ENCODE data around the gene RHBDD1.
A peak's percentile ranks its signal among the peaks of the same experiment; 100 is the strongest.
"Not testable (repeated sequence)": the region's sequence is repeated elsewhere in the genome, so short reads cannot be mapped to it uniquely, and the experiment has no call there.

The RHBDD1 gene

DNA sequence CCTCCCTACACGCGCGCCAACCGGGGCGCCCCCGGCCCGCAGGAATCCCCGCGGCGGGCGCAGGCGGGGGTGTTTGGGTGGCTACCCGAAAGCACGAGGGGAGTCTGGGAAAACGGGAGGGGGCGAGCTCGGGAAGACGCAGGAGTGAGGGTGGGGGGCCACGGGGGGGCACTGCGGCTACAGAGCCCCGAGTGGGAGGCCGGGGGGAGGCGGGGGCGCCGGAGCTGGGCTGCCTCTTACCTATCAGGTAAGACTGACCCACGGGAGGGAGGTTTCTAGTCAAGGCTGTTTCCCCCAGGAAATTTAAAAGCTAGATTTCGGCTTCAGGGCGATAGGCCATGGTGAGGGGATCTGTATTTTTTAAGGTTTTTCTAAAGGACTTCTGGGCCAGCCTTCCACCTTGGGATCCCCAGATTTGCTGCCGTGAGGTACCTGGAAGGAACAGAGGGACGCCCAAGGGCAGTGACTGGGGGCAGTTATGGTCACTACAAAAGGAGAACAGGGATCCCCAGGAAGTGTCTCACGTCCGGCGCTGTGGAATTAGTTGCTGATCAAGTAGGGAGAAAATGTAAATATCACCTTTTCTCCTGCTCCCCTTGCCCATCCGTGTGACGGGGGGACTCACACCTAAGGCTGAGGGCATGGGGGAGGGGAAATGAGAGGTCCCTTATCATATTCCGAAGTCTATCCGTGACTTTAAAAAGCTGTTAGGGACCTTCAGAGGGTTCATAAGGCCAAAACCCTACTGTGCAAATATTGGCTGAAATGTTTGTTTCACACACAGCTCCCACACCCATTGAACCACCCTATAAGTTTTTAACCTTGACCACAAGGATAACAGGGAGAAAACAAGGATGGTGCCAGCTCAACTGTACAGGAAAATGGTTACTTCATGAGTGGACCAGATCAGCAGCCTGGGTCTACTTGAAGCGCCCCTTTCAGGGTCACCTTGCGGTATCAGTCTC is 35.6 kb upstream of the RHBDD1 start:
- no peak for DNase-seq (ENCODE audit: low spot score)

DNA sequence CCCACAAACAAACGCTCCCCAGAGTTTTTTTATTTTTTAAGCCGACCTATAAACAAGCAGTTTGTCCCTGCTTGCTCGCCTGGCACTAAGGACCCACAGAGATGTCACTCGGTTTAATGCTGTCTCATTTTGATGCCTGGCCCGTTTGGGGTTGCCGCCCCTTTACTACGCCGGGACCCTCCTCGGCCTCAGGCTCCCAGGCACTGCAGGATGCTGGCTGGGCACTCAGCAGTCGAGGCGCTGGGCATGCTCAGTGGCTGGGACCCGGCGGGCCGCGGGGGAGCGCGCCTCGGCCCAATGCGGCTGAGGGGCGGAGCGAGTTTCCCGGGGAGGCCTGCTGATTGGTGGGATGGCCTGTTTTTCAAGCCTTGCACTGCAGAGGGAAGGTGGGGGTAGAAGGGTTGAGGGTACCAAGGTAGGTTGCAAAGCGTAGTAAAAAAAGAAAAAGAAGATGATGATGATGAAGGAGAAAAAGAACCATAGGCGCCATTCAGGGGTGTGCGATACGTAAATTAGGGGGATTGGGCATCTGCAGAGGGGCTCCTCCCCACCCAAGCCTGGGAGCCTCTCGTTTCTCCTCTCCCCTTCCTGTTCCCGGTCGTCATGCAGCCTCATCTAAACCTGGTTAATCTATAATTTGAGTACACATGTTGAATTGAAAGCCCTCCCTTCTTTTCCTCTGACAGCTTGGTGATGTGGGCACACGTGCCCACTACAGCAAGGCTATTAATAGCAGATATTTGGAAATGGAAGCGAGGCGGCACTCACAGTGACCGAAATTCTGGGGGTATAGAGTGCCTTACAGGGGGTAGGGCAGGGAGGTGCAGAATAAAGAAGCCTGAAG is 34.7 kb upstream of the RHBDD1 start:
- DNase-seq (ENCODE audit: low spot score), result peak; percentile 81

DNA sequence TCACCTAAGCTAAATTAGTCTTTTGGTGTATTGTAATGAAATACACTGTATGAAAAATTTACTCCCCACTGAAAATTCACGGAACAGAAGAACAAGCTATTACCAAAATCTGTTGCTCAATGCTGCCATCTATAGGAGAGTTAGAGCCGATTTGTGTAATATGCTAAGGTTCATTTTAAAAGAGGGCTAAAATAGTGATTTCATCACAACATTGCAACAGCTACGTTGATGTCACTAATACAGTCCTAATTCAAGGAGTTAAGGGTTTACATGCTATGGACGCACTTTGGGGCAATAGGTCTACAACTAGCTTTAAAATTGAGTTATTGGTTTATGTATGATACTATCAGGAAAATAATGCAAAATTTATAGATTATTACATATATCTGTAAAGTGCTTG is 33.3 kb upstream of the RHBDD1 start:
- peak; percentile 75 for DNase-seq (ENCODE audit: low spot score)

DNA sequence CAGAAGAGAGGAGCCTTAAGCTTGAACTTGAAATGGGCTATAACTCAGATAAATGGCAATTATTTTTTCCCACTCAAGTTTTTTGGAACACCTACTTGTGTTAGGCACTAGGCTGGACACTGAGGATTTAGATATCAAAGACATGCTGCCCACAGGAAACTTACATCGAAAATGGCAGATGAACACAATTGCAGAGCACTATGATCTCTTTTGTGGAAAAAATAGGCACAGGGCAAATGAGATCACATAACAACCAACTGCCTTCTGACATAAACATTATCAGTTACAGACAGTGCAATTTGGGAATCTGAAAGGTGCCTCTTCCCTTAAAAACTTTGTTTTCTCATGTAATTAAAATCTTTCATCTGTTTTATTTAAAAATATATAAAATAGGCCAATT is 32.4 kb upstream of the RHBDD1 start:
- no peak for DNase-seq (ENCODE audit: low spot score)

DNA sequence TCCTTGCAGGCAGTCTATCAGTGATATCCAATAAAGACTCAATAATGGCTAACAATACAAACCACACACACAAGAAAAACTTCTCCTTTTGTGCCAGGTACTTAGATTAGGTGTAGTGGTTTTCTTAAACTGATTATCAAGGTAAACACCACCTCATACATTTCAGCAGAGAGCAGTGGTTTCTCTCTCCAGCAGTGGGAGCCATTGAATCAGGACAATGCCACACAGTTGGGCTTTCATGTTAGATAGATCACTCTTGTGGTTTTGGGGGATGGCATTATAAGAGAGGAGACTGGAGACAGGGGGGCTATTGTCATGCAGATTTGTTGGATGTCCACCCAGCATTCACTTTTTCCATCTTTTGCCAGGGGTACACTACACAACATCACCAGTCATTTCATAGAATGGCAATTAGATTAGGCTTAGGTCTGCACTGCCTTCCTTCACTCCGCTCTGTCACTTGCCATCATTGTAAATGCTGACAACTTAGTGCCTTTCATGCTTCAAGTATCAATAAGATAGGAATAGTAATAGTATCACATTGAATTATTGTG is 22.6 kb upstream of the RHBDD1 start:
- DNase-seq (ENCODE audit: low spot score), result no peak

DNA sequence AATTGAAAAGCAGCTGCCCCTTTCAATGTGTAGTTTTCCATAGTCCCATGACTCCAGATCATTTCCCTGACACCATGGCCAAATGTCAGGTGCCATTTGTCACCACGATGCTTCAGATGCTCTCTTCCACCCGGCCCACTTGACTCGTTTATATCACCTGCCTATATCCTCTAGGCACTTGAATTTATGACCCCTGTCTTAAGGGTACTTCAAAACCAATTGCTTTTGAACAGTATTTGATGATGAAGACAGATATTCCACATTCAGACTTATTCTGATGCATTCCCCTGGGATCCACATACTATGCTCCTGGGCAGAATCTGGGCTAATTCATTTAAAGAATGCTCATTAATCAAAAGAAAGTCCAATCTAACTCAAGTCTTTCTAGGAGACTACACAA is 16.9 kb upstream of the RHBDD1 start:
- DNase-seq (ENCODE audit: low spot score), result no peak

DNA sequence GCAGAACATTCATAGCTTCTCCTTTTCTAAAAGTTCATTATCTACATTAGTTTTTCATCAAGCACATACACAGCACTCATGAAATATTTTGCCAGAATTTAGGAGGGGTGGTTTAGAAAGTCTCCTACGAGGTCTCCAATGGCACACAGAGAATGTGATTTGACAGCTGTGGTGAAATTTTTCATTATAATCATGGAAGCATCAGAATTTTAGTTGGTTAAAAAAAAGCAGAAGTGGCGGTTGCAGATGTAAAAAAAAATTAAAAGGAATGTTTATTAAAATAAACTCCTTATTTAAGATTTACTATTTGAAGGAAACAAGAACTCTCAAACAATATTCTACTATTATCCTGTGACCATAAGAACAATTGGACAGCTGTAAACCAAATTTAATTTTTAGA is 10.8 kb upstream of the RHBDD1 start:
- no peak for DNase-seq (ENCODE audit: low spot score)

DNA sequence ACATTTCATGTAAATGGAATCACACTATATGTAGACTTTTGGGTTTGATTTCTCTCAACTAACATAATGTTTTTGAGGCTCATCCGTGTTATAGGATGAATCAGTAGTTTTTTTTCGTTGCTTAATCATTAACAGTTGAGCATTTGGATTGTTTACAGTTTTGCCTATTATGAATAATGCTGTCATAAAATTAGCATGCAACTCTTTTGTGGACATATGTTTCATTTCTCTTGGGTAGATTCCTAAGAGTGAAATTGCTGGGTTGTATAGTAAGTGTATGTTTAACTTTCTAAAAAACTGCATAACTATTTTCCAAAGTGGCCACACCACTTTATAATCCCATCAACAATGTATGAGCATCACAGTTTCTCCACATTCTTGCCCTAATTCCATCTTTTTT is 7.7 kb upstream of the RHBDD1 start:
- no peak for DNase-seq (ENCODE audit: low spot score)

DNA sequence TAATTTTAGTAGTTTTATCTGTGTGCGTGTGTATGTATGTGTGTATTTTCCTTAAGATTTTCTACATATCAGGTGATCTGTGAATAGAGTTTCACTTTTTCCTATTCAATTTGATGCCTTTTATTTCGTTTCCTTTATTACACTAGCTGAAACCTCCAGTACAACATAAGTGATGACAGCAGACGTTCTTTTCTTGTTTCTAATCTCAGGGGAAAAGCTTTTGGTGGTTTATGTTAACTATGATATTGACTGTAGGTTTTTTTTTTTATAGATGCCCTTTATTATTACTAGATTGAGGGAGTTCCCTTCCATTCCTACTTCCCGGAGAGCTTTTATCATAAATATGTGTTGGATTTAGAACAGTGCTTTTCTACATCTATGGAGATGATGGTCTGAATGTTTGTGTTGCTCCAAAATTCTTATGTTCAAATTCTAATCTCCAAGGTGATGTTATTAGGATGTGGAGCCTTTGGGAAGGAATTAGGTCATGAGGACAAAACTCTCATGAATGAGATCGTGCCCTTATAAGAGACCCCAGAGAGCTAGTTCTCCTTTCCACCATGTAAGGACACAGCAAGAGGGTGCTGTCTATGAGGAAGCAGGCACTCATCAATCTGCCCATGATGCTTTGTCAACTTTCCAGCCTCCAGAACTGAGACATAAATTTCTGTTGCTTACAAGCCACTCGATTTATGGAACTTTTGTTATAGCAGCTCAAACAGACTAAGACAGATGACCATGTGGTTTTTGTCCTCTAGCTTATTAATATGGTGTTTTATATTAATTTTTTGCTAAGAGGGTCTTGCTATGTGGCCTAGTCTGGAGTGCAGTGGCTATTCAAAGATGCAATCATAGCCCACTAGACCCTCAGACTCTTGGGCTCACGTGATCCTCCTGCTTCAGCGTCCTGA is 5.9 kb upstream of the RHBDD1 start:
- DNase-seq (ENCODE audit: low spot score), result no peak

DNA sequence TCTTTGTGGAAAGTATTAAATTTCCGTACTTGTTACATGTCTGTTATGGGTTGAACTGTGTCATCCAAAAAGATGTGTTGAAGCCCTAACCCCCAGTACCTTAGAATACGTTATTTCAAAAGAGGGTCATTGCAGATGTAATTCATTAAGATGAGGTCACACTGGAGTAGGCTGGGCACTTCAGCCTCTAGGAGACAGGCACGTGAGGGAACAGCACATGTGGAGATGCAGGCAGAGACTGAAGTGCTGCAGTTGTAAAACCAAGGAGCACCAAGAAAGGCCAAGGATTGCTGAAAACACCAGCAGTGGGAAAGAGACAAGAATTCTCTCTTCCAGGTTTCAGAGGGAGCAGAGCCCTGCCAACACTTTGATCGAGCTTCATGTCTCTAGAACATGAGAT is 4.6 kb upstream of the RHBDD1 start:
- DNase-seq (ENCODE audit: low spot score), result no peak

DNA sequence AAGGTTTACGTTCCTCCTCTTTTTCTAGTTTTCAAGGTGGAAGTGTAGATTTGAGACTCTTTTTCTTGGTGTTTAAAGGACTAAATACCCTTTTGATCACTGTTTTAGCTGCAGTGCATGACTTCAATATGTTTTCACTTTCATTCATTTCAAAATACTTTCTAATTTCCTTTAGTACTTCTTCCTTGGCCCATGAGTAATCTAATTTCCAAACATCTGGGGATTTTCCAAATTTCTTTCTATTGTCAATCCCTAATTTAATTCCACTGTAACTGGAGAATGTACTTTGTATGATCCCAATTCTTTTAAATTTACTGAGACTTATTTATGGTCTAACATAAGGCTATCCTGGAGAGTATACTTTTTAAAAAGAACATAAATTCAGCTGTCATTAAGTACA is 3.8 kb upstream of the RHBDD1 start:
- no peak for DNase-seq (ENCODE audit: low spot score)

DNA sequence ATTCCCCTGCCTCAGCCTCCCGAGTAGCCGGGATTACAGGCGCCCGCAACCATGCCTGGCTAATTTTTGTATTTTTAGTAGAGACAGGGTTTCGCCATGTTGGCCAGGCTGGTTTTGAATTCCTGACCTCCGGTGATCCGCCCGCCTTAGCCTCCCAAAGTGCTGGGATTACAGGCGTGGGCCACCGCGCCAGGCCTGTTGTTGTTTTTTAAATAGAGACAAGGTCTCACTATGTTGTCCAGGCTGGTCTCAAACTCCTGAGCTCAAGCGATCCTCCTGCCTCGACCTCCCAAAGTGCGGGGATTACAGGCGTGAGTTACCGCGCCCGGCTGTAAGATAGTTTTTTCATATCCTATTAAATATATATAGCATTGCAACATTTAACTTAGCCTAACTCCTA is 974 bp upstream of the RHBDD1 start:
- not testable (repeated sequence) for DNase-seq (ENCODE audit: low spot score)

DNA sequence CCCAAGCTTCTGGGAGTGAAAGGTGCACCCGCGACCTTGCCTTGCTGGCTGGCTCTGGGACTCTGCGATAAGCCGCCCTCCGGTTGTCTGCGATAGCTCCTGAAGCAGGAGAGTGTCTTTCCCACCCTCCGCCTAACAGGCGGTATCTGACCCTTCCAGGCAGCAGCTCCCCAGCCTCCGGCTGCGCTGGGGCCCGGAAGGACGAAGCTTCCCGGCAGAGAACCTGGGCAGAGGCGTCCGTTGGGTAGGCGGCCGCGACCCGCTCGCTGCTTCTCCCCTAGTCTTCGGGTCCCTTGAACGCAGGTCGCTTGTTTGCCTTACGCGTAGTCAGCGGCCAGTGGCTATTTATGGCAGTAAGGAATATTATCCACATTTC is 446 bp upstream of the RHBDD1 start:
- DNase-seq (ENCODE audit: low spot score), result no peak

DNA sequence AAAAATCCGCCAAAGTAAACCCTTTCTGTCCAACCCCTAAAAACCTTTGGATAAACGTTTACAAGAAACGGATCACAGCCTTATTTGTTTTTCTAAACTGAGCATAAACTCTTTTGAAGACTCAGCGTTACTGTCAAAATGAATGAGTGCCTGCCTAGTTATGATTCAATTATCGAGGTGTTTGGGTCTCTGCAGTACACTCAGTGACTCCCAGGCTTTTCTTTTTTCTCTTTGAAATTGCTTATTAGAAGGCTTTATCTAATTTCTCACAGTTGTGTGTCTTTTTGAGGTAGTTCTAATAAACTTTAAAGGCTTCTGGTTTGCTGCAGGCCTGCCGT is 663 bp downstream of the RHBDD1 start:
- DNase-seq (ENCODE audit: low spot score), result peak; percentile 6

DNA sequence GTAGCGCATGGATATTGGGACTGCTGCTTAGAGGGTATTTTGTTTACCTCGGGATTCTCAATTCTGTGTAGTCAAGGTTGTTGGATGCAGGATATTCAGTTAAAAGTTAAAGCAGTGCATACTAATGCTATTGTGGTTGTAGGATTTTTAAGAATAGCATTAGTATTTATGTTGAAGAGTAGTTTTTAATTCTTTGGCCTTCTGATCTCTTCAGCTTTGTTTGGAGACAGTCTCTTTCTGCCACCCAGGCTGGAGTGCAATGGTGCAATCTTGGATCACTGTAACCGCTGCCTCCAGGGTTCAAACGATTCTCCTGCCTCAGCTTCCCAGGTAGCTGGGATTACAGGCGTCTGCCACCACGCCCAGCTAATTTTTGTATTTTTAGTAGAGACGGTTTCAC is 1.5 kb downstream of the RHBDD1 start:
- no peak for DNase-seq (ENCODE audit: low spot score)

DNA sequence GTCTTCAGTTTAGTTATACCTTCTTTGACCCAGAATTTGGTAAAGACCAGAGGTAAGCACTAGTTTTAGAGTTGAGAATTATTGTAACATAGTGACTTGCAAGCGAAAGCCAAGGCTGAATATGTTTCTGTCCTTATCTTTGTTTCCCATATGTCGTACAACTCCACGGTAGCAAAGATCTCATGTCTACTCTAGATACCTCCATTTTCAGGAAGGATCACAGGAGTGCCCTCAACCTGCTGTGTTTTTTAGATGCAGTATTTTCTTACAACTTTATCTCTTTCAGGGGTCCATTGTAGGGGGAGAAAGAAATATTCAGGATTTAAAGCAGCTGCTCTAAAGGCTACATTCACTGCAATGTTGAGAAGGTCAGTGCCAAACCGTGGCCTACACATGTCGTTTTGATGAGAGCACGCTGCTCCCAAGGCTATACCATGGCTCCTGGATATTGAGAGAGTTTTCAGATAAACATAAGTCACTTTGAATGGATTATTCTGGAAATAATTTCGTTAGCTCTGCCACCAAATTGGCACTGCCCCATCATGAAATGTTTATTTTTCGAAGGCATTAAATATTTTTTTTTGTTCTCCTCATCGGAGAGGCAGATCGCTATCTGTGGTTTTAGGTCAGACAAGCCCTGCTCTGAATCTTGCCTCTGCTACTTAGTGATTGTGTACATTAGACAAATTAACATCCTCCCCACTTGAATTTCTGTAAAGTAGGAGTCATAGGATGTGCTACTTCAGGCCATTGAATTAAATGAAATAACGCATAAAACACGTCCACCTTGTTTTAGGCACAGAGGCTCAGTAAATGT is 2.1 kb downstream of the RHBDD1 start:
- no peak for DNase-seq (ENCODE audit: low spot score)

DNA sequence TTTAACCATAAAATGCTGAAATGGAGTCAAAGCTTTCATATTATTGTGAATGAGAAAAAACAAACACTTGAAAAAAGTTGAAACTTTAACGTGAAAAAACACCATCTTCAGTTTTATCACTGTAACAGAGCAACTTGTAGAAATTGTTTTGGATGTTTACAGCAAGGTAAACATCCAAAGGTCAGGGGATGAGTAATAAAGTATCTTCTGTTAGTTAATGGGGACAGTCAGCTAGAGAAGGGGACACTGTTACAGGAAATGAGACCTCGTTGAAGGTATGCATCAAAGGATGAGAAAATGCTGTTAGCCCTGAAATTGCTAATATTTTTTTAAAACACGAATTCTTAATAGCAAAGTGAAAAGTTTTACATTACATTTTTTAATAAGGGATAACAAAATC is 2.9 kb downstream of the RHBDD1 start:
- no peak for DNase-seq (ENCODE audit: low spot score)

DNA sequence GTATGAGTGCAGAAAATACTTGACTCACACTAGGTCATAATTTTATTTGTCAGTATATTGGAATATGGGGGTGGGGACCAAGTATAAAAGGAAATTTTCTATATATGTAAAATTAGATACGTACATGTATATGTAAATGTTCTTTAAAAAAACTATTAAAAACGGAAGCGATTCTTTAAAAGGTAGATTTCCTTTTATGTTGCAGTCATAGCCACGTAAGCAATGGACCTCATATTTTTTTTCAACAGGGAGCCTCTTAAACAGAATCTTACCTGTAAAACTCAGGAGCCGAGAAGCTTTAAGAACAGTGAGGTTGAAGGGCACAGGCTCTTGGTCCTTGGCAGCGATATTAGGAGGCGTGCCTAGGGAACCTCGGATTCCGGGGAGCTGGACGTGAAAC is 3.3 kb downstream of the RHBDD1 start:
- no peak for DNase-seq (ENCODE audit: low spot score)

DNA sequence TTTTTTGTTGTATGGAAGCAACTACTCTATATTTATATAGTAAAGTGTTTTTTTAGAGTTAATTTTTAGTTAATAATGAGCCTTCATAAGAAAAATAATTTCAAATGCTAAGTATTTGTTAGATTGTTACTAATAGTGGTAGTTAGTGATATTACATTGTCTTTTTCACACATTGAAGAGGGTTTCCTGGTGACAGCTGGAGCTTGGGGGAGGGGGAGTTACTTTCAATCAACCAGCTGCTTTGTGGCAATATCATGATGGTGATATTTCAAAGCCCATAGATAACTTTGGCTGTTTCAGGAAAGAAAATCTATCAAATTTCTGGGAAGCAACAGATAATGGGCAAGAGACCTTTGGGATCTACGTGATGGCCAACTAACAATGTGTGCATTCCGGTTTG is 4.1 kb downstream of the RHBDD1 start:
- DNase-seq (ENCODE audit: low spot score), result no peak

DNA sequence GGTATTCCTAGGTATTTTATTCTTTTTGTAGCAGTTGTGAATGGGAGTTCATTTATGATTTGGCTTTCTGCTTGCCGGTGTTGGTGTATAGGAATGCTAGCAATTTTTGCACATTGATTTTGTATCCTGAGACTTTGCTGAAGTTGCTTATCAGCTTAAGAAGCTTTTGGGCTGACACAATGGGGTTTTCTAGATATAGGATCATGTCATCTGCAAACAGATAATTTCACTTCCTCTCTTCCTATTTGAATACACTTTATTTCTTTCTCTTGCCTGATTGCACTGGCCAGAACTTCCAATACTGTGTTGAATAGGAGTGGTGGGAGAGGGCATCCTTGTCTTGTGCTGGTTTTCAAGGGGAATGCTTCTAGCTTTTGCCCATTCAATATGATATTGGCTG is 7.1 kb downstream of the RHBDD1 start:
- DNase-seq (ENCODE audit: low spot score), result not testable (repeated sequence)

Measured in AG08395 (cell line).